WTC11 (cell line): Measurements from ENCODE around the gene SLC25A22. TPM values are rescaled to one million over a fixed set of nuclear protein-coding genes. Genes with fewer than 3 reads are reported as not detected.

Source experiments
- ATAC-seq: fragments of 200-7000 bp; cut with Tn5 transposase; 2 replicates; pipeline ENCODE4 v1.10.0; 2021; ENCODE audit warnings: mild to moderate bottlenecking, moderate library complexity
- CTCF ChIA-PET: fragments of 300-600 bp; sonication (Branson Sonifier 250); formaldehyde crosslinking; loops from one replicate; lab custom pipeline; 2021; ENCODE audit warnings: antibody characterized with exemption; lab: Charles Lee
- POLR2A ChIA-PET: fragments of 350-600 bp; sonication (Branson Sonifier 250); formaldehyde crosslinking; loops from one replicate; lab custom pipeline; 2021; ENCODE audit warnings: antibody characterized with exemption; lab: Charles Lee
- DNase-seq: peaks from one replicate; pipeline ENCODE4 v3.0.0; 2021; ENCODE audit warnings: low spot score
- H3K27ac Mint-ChIP-seq: 2 replicates; pipeline ENCODE4 v1.8.0; 2021; ENCODE audit warnings: mixed read lengths
- H3K27me3 Mint-ChIP-seq: 2 replicates; pipeline ENCODE4 v1.8.0; 2021; ENCODE audit warnings: low read depth, mild to moderate bottlenecking, moderate library complexity, mixed read lengths
- H3K36me3 Mint-ChIP-seq: 2 replicates; pipeline ENCODE4 v1.8.0; 2021; ENCODE audit warnings: mixed read lengths
- H3K4me1 Mint-ChIP-seq: 2 replicates; pipeline ENCODE4 v1.8.0; 2022; ENCODE audit warnings: mixed read lengths
- H3K4me3 Mint-ChIP-seq: 2 replicates; pipeline ENCODE4 v1.8.0; 2021; ENCODE audit warnings: mild to moderate bottlenecking, moderate library complexity, mixed read lengths
- H3K9me3 Mint-ChIP-seq: 2 replicates; pipeline ENCODE4 v1.8.0; 2021; ENCODE audit warnings: mixed read lengths
- ATF1 ChIP-seq: sonication (generic); formaldehyde crosslinking; IDR thresholded peaks from 2 replicates; pipeline ENCODE4 v1.8.1; 2023; ENCODE audit warnings: mild to moderate bottlenecking, moderate library complexity, missing genetic modification reagents
- CREB1 ChIP-seq: sonication (generic); formaldehyde crosslinking; IDR thresholded peaks from 2 replicates; pipeline ENCODE4 v1.8.0; 2023; ENCODE audit warnings: mild to moderate bottlenecking, missing genetic modification reagents
- E2F4 ChIP-seq: sonication (generic); formaldehyde crosslinking; IDR thresholded peaks from 2 replicates; pipeline ENCODE4 v1.8.1; 2022; ENCODE audit warnings: low read depth, mild to moderate bottlenecking, moderate library complexity, missing genetic modification reagents, borderline replicate concordance
- FOXK1 ChIP-seq: sonication (generic); formaldehyde crosslinking; IDR thresholded peaks from 2 replicates; pipeline ENCODE4 v1.8.0; 2022; ENCODE audit warnings: mild to moderate bottlenecking, moderate library complexity, missing genetic modification reagents
- FOXP1 ChIP-seq: sonication (generic); formaldehyde crosslinking; IDR thresholded peaks from 2 replicates; pipeline ENCODE4 v1.8.0; 2022; ENCODE audit warnings: missing genetic modification reagents, mild to moderate bottlenecking, moderate library complexity, borderline replicate concordance
- GRHL2 ChIP-seq: fragments of 250-450 bp; sonication (Bioruptor Pico); IDR thresholded peaks from 2 replicates; pipeline ENCODE4 v1.8.0; 2022; ENCODE audit warnings: mild to moderate bottlenecking, moderate library complexity; ENCODE audit not compliant: insufficient replicate concordance, severe bottlenecking
- GTF2I ChIP-seq: fragments of 250-450 bp; sonication (Bioruptor Pico); conservative IDR thresholded peaks from 2 replicates; pipeline ENCODE4 v1.4.0; 2021; ENCODE audit warnings: mild to moderate bottlenecking
- MYBL2 ChIP-seq: sonication (generic); formaldehyde crosslinking; IDR thresholded peaks from 2 replicates; pipeline ENCODE4 v1.8.1; 2023; ENCODE audit warnings: mild to moderate bottlenecking, moderate library complexity, missing genetic modification reagents
- NFATC4 ChIP-seq: fragments of 250-450 bp; sonication (Bioruptor Pico); IDR thresholded peaks from 2 replicates; pipeline ENCODE4 v1.9.0; 2021; ENCODE audit warnings: mild to moderate bottlenecking
- SP1 ChIP-seq: sonication (generic); formaldehyde crosslinking; conservative IDR thresholded peaks from 2 replicates; pipeline ENCODE4 v1.8.1; 2022; ENCODE audit warnings: missing genetic modification reagents
- TEAD4 ChIP-seq: sonication (generic); formaldehyde crosslinking; IDR thresholded peaks from 2 replicates; pipeline ENCODE4 v1.8.0; 2022; ENCODE audit warnings: mild to moderate bottlenecking, missing genetic modification reagents
- USF2 ChIP-seq: sonication (generic); formaldehyde crosslinking; IDR thresholded peaks from 2 replicates; pipeline ENCODE4 v1.8.1; 2023; ENCODE audit warnings: mild to moderate bottlenecking, missing genetic modification reagents, moderate library complexity
- ZNF263 ChIP-seq: sonication (generic); formaldehyde crosslinking; IDR thresholded peaks from 2 replicates; pipeline ENCODE4 v1.8.1; 2022; ENCODE audit warnings: low read depth, mild to moderate bottlenecking, moderate library complexity, missing genetic modification reagents
- ZNF317 ChIP-seq: sonication (generic); formaldehyde crosslinking; IDR thresholded peaks from 2 replicates; pipeline ENCODE4 v1.8.1; 2023; ENCODE audit warnings: low read depth, mild to moderate bottlenecking, moderate library complexity, missing genetic modification reagents, borderline replicate concordance
- ZNF416 ChIP-seq: fragments of 250-450 bp; sonication (Bioruptor Pico); IDR thresholded peaks from 2 replicates; pipeline ENCODE4 v1.9.0; 2021; ENCODE audit warnings: mild to moderate bottlenecking, inconsistent platforms
- total RNA-seq: library from RNA; stranded (reverse); gene quantifications from 3 replicates; pipeline ENCODE4 v1.2.3, GENCODE V29; 2021
- TF ChIP-seq, protein P1 (sequence below): sonication (generic); formaldehyde crosslinking; IDR thresholded peaks from 2 replicates; pipeline ENCODE4 v1.8.1; 2022; ENCODE audit warnings: mild to moderate bottlenecking, moderate library complexity, missing genetic modification reagents
- TF ChIP-seq, protein P2 (sequence below): sonication (generic); formaldehyde crosslinking; IDR thresholded peaks from 2 replicates; pipeline ENCODE4 v1.8.1; 2023; ENCODE audit warnings: mild to moderate bottlenecking, moderate library complexity, missing genetic modification reagents
- TF ChIP-seq, protein P3 (sequence below): fragments of 250-450 bp; sonication (Bioruptor Pico); conservative IDR thresholded peaks from 2 replicates; pipeline ENCODE4 v1.9.0; 2021; ENCODE audit warnings: mild to moderate bottlenecking
- TF ChIP-seq, protein P4 (sequence below): sonication (generic); formaldehyde crosslinking; IDR thresholded peaks from 2 replicates; pipeline ENCODE4 v1.8.0; 2023; ENCODE audit warnings: missing genetic modification reagents, mild to moderate bottlenecking, borderline replicate concordance

The SLC25A22 gene
- total RNA-seq, 1 experiment from 2014 or later = 44.8 TPM

- TF ChIP-seq E2F4 (no peak), CREB1 (CRISPR knock-in tag) (no peak), USF2 (CRISPR knock-in tag) (no peak)
- TF ChIP-seq, protein P1, sequence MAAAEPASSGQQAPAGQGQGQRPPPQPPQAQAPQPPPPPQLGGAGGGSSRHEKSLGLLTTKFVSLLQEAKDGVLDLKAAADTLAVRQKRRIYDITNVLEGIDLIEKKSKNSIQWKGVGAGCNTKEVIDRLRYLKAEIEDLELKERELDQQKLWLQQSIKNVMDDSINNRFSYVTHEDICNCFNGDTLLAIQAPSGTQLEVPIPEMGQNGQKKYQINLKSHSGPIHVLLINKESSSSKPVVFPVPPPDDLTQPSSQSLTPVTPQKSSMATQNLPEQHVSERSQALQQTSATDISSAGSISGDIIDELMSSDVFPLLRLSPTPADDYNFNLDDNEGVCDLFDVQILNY (CRISPR knock-in tag) = no peak
Measured at GRCh38 chr11:819943-820649, 22.0 kb upstream of the SLC25A22 start (continued).

DNA sequence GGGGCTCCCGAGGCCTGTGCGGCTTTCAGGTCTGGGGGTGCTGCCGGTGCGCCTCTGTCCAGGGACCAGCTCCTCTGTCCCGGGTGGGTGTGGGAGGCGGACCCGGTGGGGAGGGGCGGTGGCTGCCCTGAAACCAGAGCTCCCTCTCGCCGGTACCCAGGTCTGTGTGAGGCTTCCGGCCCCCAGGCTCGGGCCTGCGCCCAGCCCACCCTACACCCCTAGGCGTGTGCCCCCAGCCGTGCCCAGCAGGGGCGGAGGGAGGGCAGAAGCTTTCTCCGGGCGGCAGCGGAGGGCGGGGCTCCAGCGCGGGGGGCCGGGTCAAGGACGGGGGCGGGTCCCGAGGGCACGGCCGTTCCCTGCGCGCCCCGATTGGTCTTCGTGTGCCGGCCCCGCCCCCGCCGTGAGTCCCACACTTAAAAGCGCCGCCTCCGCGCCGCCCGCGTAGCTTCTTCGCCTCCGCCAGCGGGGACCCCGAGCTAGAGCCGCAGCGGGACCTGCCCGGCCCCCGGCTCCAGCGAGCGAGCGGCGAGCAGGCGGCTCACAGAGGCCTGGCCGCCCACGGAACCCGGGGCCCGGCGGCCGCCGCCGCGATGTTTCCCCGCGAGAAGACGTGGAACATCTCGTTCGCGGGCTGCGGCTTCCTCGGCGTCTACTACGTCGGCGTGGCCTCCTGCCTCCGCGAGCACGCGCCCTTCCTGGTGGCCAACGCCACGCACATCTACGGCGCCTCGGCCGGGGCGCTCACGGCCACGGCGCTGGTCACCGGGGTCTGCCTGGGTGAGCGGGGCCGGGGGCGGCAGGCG lies 21.2 kb upstream of the SLC25A22 start:
- H3K27me3 Mint-ChIP-seq = no peaks in the 10 kb centered on the region
- ChIA-PET POLR2A (interaction anchor here (1.1 to 3.4 kb wide), 7 partner anchors 10 to 29 kb away, joined by 3 to 38 read pairs (median 6); partner anchors contain the start of genes CD151, CEND1, CRACR2B and RPLP2), CTCF (interaction anchor here (0.8 to 2.7 kb wide), 14 partner anchors 10 to 244 kb away, joined by 3 to 26 read pairs (median 4); partner anchors contain the start of genes AP2A2 and CRACR2B)
- H3K36me3 Mint-ChIP-seq = no peaks in the 10 kb centered on the region
- no peaks in the 10 kb centered on the region for H3K9me3 Mint-ChIP-seq
- H3K4me3 Mint-ChIP-seq = peak overlapping the region; percentile 72
- DNase-seq (peak; percentile 93), ATAC-seq (peak; percentile 63)
- H3K27ac Mint-ChIP-seq = no peak overlapping the region
- H3K4me1 Mint-ChIP-seq = peaks cover 5% of the 10 kb centered on the region
- TF ChIP-seq MYBL2 (CRISPR knock-in tag) (0 out of 2 replicates have a peak, but pooled peaks have one; percentile 29), ZNF416 (CRISPR knock-in tag) (0 out of 2 replicates have a peak, but pooled peaks have one; percentile 17), TEAD4 (no peak), SP1 (CRISPR knock-in tag) (peak; percentile 87; the same call in 1 of the 2 replicates), ZNF263 (CRISPR knock-in tag) (no peak), FOXP1 (peak; percentile 11; the same call in 1 of the 2 replicates), ATF1 (CRISPR knock-in tag) (no peak), GRHL2 (CRISPR knock-in tag) (no peak), GTF2I (CRISPR knock-in tag) (no peak), FOXK1 (peak; percentile 37; the same call in 1 of the 2 replicates), NFATC4 (CRISPR knock-in tag) (0 out of 2 replicates have a peak, but pooled peaks have one; percentile 33), ZNF317 (CRISPR knock-in tag) (0 out of 2 replicates have a peak, but pooled peaks have one; percentile 53)
- TF ChIP-seq, protein P2, sequence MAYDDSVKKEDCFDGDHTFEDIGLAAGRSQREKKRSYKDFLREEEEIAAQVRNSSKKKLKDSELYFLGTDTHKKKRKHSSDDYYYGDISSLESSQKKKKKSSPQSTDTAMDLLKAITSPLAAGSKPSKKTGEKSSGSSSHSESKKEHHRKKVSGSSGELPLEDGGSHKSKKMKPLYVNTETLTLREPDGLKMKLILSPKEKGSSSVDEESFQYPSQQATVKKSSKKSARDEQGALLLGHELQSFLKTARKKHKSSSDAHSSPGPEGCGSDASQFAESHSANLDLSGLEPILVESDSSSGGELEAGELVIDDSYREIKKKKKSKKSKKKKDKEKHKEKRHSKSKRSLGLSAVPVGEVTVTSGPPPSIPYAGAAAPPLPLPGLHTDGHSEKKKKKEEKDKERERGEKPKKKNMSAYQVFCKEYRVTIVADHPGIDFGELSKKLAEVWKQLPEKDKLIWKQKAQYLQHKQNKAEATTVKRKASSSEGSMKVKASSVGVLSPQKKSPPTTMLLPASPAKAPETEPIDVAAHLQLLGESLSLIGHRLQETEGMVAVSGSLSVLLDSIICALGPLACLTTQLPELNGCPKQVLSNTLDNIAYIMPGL = peak; percentile 61; the same call in 1 of the 2 replicates
- TF ChIP-seq, protein P3, sequence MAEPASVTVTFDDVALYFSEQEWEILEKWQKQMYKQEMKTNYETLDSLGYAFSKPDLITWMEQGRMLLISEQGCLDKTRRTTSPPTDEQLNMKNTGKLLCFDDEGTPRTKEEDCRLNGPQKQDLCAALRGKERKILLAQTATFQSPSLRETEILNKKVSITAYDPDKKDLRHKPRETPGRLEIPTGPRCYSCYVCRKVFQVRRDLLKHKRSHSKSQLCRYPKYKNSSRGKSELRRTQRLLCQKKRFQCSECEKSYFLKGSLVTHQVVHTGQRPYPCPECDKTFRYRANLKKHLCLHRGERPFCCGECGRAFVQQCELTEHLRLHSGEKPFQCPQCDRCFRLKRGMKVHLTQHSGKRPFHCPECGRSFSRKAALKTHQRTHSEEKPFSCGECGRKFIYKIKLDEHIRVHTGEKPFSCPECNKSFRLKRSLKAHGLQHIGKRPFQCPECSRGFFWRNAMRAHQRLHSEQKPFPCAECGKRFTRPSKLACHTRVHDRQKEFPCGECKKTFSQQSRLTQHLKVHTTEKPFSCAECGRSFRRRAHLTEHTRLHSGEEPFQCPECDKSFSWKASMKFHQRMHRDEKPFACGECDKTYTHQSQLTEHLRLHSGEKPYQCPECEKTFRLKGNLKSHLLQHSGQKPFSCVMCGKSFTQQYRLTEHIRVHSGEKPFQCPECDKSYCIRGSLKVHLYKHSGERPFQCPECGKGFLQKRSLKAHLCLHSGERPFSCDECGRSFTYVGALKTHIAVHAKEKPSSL (CRISPR knock-in tag) = no peak
- TF ChIP-seq, protein P4, sequence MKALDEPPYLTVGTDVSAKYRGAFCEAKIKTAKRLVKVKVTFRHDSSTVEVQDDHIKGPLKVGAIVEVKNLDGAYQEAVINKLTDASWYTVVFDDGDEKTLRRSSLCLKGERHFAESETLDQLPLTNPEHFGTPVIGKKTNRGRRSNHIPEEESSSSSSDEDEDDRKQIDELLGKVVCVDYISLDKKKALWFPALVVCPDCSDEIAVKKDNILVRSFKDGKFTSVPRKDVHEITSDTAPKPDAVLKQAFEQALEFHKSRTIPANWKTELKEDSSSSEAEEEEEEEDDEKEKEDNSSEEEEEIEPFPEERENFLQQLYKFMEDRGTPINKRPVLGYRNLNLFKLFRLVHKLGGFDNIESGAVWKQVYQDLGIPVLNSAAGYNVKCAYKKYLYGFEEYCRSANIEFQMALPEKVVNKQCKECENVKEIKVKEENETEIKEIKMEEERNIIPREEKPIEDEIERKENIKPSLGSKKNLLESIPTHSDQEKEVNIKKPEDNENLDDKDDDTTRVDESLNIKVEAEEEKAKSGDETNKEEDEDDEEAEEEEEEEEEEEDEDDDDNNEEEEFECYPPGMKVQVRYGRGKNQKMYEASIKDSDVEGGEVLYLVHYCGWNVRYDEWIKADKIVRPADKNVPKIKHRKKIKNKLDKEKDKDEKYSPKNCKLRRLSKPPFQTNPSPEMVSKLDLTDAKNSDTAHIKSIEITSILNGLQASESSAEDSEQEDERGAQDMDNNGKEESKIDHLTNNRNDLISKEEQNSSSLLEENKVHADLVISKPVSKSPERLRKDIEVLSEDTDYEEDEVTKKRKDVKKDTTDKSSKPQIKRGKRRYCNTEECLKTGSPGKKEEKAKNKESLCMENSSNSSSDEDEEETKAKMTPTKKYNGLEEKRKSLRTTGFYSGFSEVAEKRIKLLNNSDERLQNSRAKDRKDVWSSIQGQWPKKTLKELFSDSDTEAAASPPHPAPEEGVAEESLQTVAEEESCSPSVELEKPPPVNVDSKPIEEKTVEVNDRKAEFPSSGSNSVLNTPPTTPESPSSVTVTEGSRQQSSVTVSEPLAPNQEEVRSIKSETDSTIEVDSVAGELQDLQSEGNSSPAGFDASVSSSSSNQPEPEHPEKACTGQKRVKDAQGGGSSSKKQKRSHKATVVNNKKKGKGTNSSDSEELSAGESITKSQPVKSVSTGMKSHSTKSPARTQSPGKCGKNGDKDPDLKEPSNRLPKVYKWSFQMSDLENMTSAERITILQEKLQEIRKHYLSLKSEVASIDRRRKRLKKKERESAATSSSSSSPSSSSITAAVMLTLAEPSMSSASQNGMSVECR (CRISPR knock-in tag) = 0 out of 2 replicates have a peak, but pooled peaks have one; percentile 23
- TF ChIP-seq, protein P1 (CRISPR knock-in tag) = 0 out of 2 replicates have a peak, but pooled peaks have one; percentile 44
